ENCODE results near the gene SLC29A2.

The SLC29A2 gene

GRCh38 chr11:66347425-66348276, 23.9 kb downstream of the SLC29A2 start, which contains the start of gene B4GAT1:
TSS of gene B4GAT1 (minus strand) at chr11:66347629. CDS start at chr11:66347545, 84 bp downstream.
- DNase-seq (ENCODE audit: low read depth in 2 of 2), result peak; percentile 71 to 72

GRCh38 chr11:66346476-66347424, 24.8 kb downstream of the SLC29A2 start:
- DNase-seq (ENCODE audit: low read depth in 2 of 2), result no peak

- no peak for DNase-seq (ENCODE audit: low read depth in 2 of 2)
Measured at GRCh38 chr11:66345316-66345649, 26.3 kb downstream of the SLC29A2 start.

GRCh38 chr11:66344550-66345315, 26.8 kb downstream of the SLC29A2 start, which contains the start of gene BRMS1:
TSS of gene BRMS1 (minus strand) at chr11:66345104. CDS start at chr11:66342234, 2,870 bp downstream.
- DNase-seq (ENCODE audit: low read depth in 2 of 2), result peak; percentile 92 to 94

GRCh38 chr11:66343176-66343575, 28.4 kb downstream of the SLC29A2 start:
- no peak for DNase-seq (ENCODE audit: low read depth in 2 of 2)

GRCh38 chr11:66341502-66342126, 29.9 kb downstream of the SLC29A2 start:
- DNase-seq (ENCODE audit: low read depth in 2 of 2), result no peak

GRCh38 chr11:66340596-66341501, 30.7 kb downstream of the SLC29A2 start:
- no peak for DNase-seq (ENCODE audit: low read depth in 2 of 2)

GRCh38 chr11:66339686-66340483, 31.7 kb downstream of the SLC29A2 start:
- DNase-seq (ENCODE audit: low read depth in 2 of 2), result no peak

- DNase-seq (ENCODE audit: low read depth in 2 of 2), result no peak
Measured at GRCh38 chr11:66339162-66339675, 32.3 kb downstream of the SLC29A2 start.

- DNase-seq (ENCODE audit: low read depth in 2 of 2), result no peak
Measured at GRCh38 chr11:66338276-66339161, 33.0 kb downstream of the SLC29A2 start.

- no peak for DNase-seq (ENCODE audit: low read depth in 2 of 2)
Measured at GRCh38 chr11:66337103-66337899, 34.3 kb downstream of the SLC29A2 start.

- DNase-seq (ENCODE audit: low read depth in 2 of 2), result peak; percentile 79 to 81
Measured at GRCh38 chr11:66336234-66337102, 35.1 kb downstream of the SLC29A2 start, which contains the start of gene RIN1. TSS of gene RIN1 (minus strand) at chr11:66336434. CDS start at chr11:66336402, 32 bp downstream.

- DNase-seq (ENCODE audit: low read depth in 2 of 2), result no peak
Measured at GRCh38 chr11:66335531-66336233, 35.9 kb downstream of the SLC29A2 start.

- no peak for DNase-seq (ENCODE audit: low read depth in 2 of 2)
Measured at GRCh38 chr11:66334605-66335442, 36.7 kb downstream of the SLC29A2 start.

Measured in stimulated activated CD8-positive, alpha-beta memory T cell treated with anti-CD3 and anti-CD28 coated beads, Interleukin-15, amount 100 ng/mL, for 48 hours (primary cell).